ENCODE results near the gene MIEF1. TPM values are rescaled to one million over a fixed set of nuclear protein-coding genes. Genes with fewer than 3 reads are reported as not detected.

MIEF1 gene
- total RNA-seq, 2 experiments from 2014 or later = 32.4 to 32.6 TPM

GRCh38 chr22:39474351-39475111 is 27.6 kb upstream of the MIEF1 start:
- POLR2A ChIA-PET = no interaction called here
- Mint-ChIP-seq H3K4me1 (peaks cover 17% of the 10 kb centered on the region), H3K4me3 (no peak overlapping the region), H3K27me3 (no peaks in the 10 kb centered on the region), H3K27ac (no peak overlapping the region), H3K9me3 (no peaks in the 10 kb centered on the region), H3K36me3 (ENCODE audit: low read depth) (no peaks in the 10 kb centered on the region)
- no peak for DNase-seq
- CTCF ChIA-PET = interaction anchor here (0.6 kb wide), 1 partner anchor 40 kb away, joined by 3 read pairs; no protein-coding TSS in a partner anchor

GRCh38 chr22:39475337-39475736 is 26.8 kb upstream of the MIEF1 start:
- Mint-ChIP-seq H3K27me3 (no peaks in the 10 kb centered on the region), H3K36me3 (ENCODE audit: low read depth) (no peaks in the 10 kb centered on the region), H3K4me3 (no peak overlapping the region), H3K9me3 (no peaks in the 10 kb centered on the region), H3K4me1 (peaks cover 16% of the 10 kb centered on the region), H3K27ac (no peak overlapping the region)
- DNase-seq = no peak
- CTCF ChIA-PET = interaction anchor here (0.6 kb wide), 1 partner anchor 39 kb away, joined by 3 read pairs; no protein-coding TSS in a partner anchor
- POLR2A ChIA-PET = no interaction called here

- Mint-ChIP-seq H3K27ac (no peak overlapping the region), H3K4me3 (no peak overlapping the region), H3K27me3 (no peaks in the 10 kb centered on the region), H3K4me1 (peaks cover 15% of the 10 kb centered on the region), H3K36me3 (ENCODE audit: low read depth) (no peaks in the 10 kb centered on the region), H3K9me3 (no peaks in the 10 kb centered on the region)
- no peak for DNase-seq
- ChIA-PET CTCF (no interaction called here), POLR2A (no interaction called here)
Measured at GRCh38 chr22:39475902-39476301, 26.2 kb upstream of the MIEF1 start.

- POLR2A ChIA-PET = no interaction called here
Measured at GRCh38 chr22:39476664-39477063, 25.4 kb upstream of the MIEF1 start.

GRCh38 chr22:39477542-39477941 is 24.5 kb upstream of the MIEF1 start:
- Mint-ChIP-seq H3K27ac (no peak overlapping the region), H3K4me1 (peaks cover 3% of the 10 kb centered on the region), H3K27me3 (no peaks in the 10 kb centered on the region), H3K36me3 (ENCODE audit: low read depth) (no peaks in the 10 kb centered on the region), H3K9me3 (no peaks in the 10 kb centered on the region), H3K4me3 (no peak overlapping the region)
- ChIA-PET CTCF (no interaction called here), POLR2A (no interaction called here)
- no peak for DNase-seq

More at GRCh38 chr22:39476664-39477063, 25.4 kb upstream of the MIEF1 start:
- Mint-ChIP-seq H3K27me3 (no peaks in the 10 kb centered on the region), H3K4me3 (no peak overlapping the region), H3K9me3 (no peaks in the 10 kb centered on the region), H3K27ac (no peak overlapping the region), H3K36me3 (ENCODE audit: low read depth) (no peaks in the 10 kb centered on the region), H3K4me1 (peaks cover 10% of the 10 kb centered on the region)
- DNase-seq = no peak
- CTCF ChIA-PET = no interaction called here

GRCh38 chr22:39478441-39478850 is 23.6 kb upstream of the MIEF1 start:
- no peaks in the 10 kb centered on the region for H3K36me3 Mint-ChIP-seq (ENCODE audit: low read depth)
- H3K27me3 Mint-ChIP-seq = no peaks in the 10 kb centered on the region
- DNase-seq = peak; percentile 44
- H3K27ac Mint-ChIP-seq = no peak overlapping the region
- H3K4me3 Mint-ChIP-seq = no peak overlapping the region
- ChIA-PET CTCF (interaction anchor here (1.0 kb wide), 1 partner anchor 18 kb away, joined by 3 read pairs; no protein-coding TSS in a partner anchor), POLR2A (interaction anchor here (1.1 kb wide), 1 partner anchor 10 kb away, joined by 3 read pairs; no protein-coding TSS in a partner anchor)
- no peaks in the 10 kb centered on the region for H3K9me3 Mint-ChIP-seq
- no peaks in the 10 kb centered on the region for H3K4me1 Mint-ChIP-seq

GRCh38 chr22:39479254-39479653 is 22.8 kb upstream of the MIEF1 start:
- peaks cover 2% of the 10 kb centered on the region for H3K27me3 Mint-ChIP-seq
- ChIA-PET CTCF (no interaction called here), POLR2A (interaction anchor here (1.1 kb wide), 1 partner anchor 11 kb away, joined by 3 read pairs; no protein-coding TSS in a partner anchor)
- no peak overlapping the region for H3K27ac Mint-ChIP-seq
- H3K36me3 Mint-ChIP-seq (ENCODE audit: low read depth) = no peaks in the 10 kb centered on the region
- no peaks in the 10 kb centered on the region for H3K9me3 Mint-ChIP-seq
- no peak overlapping the region for H3K4me3 Mint-ChIP-seq
- DNase-seq = no peak
- H3K4me1 Mint-ChIP-seq = no peaks in the 10 kb centered on the region

GRCh38 chr22:39480557-39480956 is 21.5 kb upstream of the MIEF1 start:
- Mint-ChIP-seq H3K9me3 (no peaks in the 10 kb centered on the region), H3K27ac (no peak overlapping the region), H3K27me3 (peaks cover 2% of the 10 kb centered on the region), H3K36me3 (ENCODE audit: low read depth) (no peaks in the 10 kb centered on the region), H3K4me3 (no peak overlapping the region), H3K4me1 (no peaks in the 10 kb centered on the region)
- no peak for DNase-seq
- CTCF ChIA-PET = no interaction called here
- POLR2A ChIA-PET = no interaction called here

GRCh38 chr22:39481054-39481453 is 21.0 kb upstream of the MIEF1 start:
- Mint-ChIP-seq H3K36me3 (ENCODE audit: low read depth) (no peaks in the 10 kb centered on the region), H3K27ac (no peak overlapping the region), H3K9me3 (no peaks in the 10 kb centered on the region), H3K27me3 (peaks cover 2% of the 10 kb centered on the region), H3K4me3 (no peak overlapping the region), H3K4me1 (no peaks in the 10 kb centered on the region)
- CTCF ChIA-PET = interaction anchor here (0.6 kb wide), 1 partner anchor 854 kb away, joined by 4 read pairs; no protein-coding TSS in a partner anchor
- no peak for DNase-seq
- POLR2A ChIA-PET = no interaction called here

- ChIA-PET POLR2A (no interaction called here), CTCF (interaction anchor here (0.6 kb wide), 1 partner anchor 853 kb away, joined by 4 read pairs; no protein-coding TSS in a partner anchor)
- DNase-seq = no peak
- Mint-ChIP-seq H3K4me3 (no peak overlapping the region), H3K36me3 (ENCODE audit: low read depth) (no peaks in the 10 kb centered on the region), H3K27ac (no peak overlapping the region), H3K9me3 (no peaks in the 10 kb centered on the region), H3K4me1 (no peaks in the 10 kb centered on the region), H3K27me3 (peaks cover 2% of the 10 kb centered on the region)
Measured at GRCh38 chr22:39481595-39481994, 20.5 kb upstream of the MIEF1 start.

- no peak overlapping the region for H3K27ac Mint-ChIP-seq
- ChIA-PET POLR2A (interaction anchor here (0.8 kb wide), 1 partner anchor 22 kb away, joined by 3 read pairs; no protein-coding TSS in a partner anchor), CTCF (no interaction called here)
- H3K36me3 Mint-ChIP-seq (ENCODE audit: low read depth) = no peaks in the 10 kb centered on the region
- H3K27me3 Mint-ChIP-seq = peaks cover 2% of the 10 kb centered on the region
- no peak overlapping the region for H3K4me3 Mint-ChIP-seq
- H3K4me1 Mint-ChIP-seq = no peaks in the 10 kb centered on the region
- DNase-seq = no peak
- H3K9me3 Mint-ChIP-seq = no peaks in the 10 kb centered on the region
Measured at GRCh38 chr22:39482768-39483167, 19.3 kb upstream of the MIEF1 start.

- Mint-ChIP-seq H3K36me3 (ENCODE audit: low read depth) (no peaks in the 10 kb centered on the region), H3K4me1 (peaks cover 5% of the 10 kb centered on the region), H3K27ac (no peak overlapping the region), H3K4me3 (no peak overlapping the region), H3K27me3 (peaks cover 2% of the 10 kb centered on the region), H3K9me3 (no peaks in the 10 kb centered on the region)
- ChIA-PET CTCF (no interaction called here), POLR2A (no interaction called here)
- DNase-seq = no peak
Measured at GRCh38 chr22:39486951-39487825, 14.9 kb upstream of the MIEF1 start.

- CTCF ChIA-PET = no interaction called here
- H3K36me3 Mint-ChIP-seq (ENCODE audit: low read depth) = no peaks in the 10 kb centered on the region
- peaks cover 2% of the 10 kb centered on the region for H3K27me3 Mint-ChIP-seq
- POLR2A ChIA-PET = no interaction called here
- no peak overlapping the region for H3K4me3 Mint-ChIP-seq
- H3K9me3 Mint-ChIP-seq = no peaks in the 10 kb centered on the region
- DNase-seq = no peak
- no peak overlapping the region for H3K27ac Mint-ChIP-seq
- H3K4me1 Mint-ChIP-seq = peaks cover 5% of the 10 kb centered on the region
Measured at GRCh38 chr22:39487826-39488520, 14.1 kb upstream of the MIEF1 start.
